K562 (cell line): ENCODE measurements around the gene LGALS3. TPM values are rescaled to one million over a fixed set of nuclear protein-coding genes. Genes with fewer than 3 reads are reported as not detected.

ENCODE experiments used
- ATAC-seq: fragments of 200-7000 bp; cut with Tn5 transposase; 3 replicates; pipeline ENCODE4 v1.9.1; 2020; ENCODE audit warnings: moderate library complexity
- BruUV-seq: library from RNA; stranded (reverse); fragments of 400-500 nt; replicated peaks from 2 replicates; lab custom pipeline; 2021; lab: Mats Ljungman, UMichigan
- CTCF ChIA-PET: fragments of 300-600 bp; formaldehyde crosslinking; extraction: SDS; loops from one replicate; lab custom pipeline; 2021; ENCODE audit warnings: low intra/inter-chr PET ratio; lab: Yijun Ruan, JAX
- POLR2A ChIA-PET: fragments of 300-600, 350-650 bp; sonication (Branson Sonifier 250); formaldehyde crosslinking; extraction: SDS; loops from one replicate; lab custom pipeline; 2021; ENCODE audit warnings: antibody characterized with exemption, inconsistent platforms; lab: Yijun Ruan, JAX
- DNase-seq, 4 experiments: peaks; one replicate each; pipeline versions ENCODE4 v3.0.0 to v3.0.0-alpha.2; 2011 to 2018; ENCODE audit warnings: low spot score in 3 of 4, mixed read lengths in 3 of 4; ENCODE audit errors: extremely low read depth in 1 of 4
- FAIRE-seq: peaks from 2 replicates; lab custom pipeline; 2011; peaks lifted over from hg19 to GRCh38; lab: Jason Lieb, UNC
- H2AFZ ChIP-seq: 2 replicates; pipeline ENCODE4 v1.6.0; 2011; ENCODE audit warnings: low read depth, low read length, control low read depth, inconsistent platforms
- H3K27ac ChIP-seq: fragments of 200-600 bp; 3 replicates; pipeline ENCODE4 v1.8.0; 2011; ENCODE audit warnings: low read depth, mild to moderate bottlenecking, control low read depth, inconsistent platforms, low read length, moderate library complexity, mixed read lengths; ENCODE audit errors: extremely low read depth
- H3K27me3 ChIP-seq, 2 experiments: fragments of 300-600 bp in 1 of 2; 2 replicates in 1 of 2; 3 replicates in 1 of 2; pipeline versions ENCODE4 v1.6.0 to v1.8.0; 2011; ENCODE audit warnings: inconsistent platforms in 2 of 2, low read length in 2 of 2, mild to moderate bottlenecking in 1 of 2, mixed read lengths in 1 of 2, moderate library complexity in 1 of 2; ENCODE audit not compliant: control insufficient read depth in 2 of 2, insufficient read depth in 2 of 2
- H3K36me3 ChIP-seq: fragments of 300-600 bp; 3 replicates; pipeline ENCODE4 v1.8.0; 2011; ENCODE audit warnings: mild to moderate bottlenecking, low read length, inconsistent platforms; ENCODE audit not compliant: control insufficient read depth, insufficient read depth
- H3K4me1 ChIP-seq, 2 experiments: fragments of 200-600 bp in 1 of 2; replicated peaks in 1 of 2; 2 replicates in 1 of 2; 3 replicates in 1 of 2; pipeline versions ENCODE4 v1.5.1 to v1.8.0; 2011; ENCODE audit warnings: inconsistent platforms in 2 of 2, low read length in 2 of 2, mild to moderate bottlenecking in 1 of 2, mixed read lengths in 1 of 2, moderate library complexity in 1 of 2; ENCODE audit not compliant: control insufficient read depth in 2 of 2, insufficient read depth in 2 of 2
- H3K4me2 ChIP-seq: 2 replicates; pipeline ENCODE4 v1.6.1; 2011; ENCODE audit warnings: low read length, control low read depth, inconsistent platforms, mixed read lengths; ENCODE audit not compliant: insufficient read depth
- H3K4me3 ChIP-seq: fragments of 200-600 bp; sonication (generic), shearing (Covaris generic); 2 replicates; pipeline ENCODE4 v1.5.1; 2016; ENCODE audit warnings: control low read depth, inconsistent platforms
- H3K79me2 ChIP-seq: fragments of 200-600 bp; 3 replicates; pipeline ENCODE4 v1.8.0; 2011; ENCODE audit warnings: low read length, inconsistent platforms; ENCODE audit not compliant: control insufficient read depth, insufficient read depth
- H3K9ac ChIP-seq, 2 experiments: 2 replicates each; pipeline versions ENCODE4 v1.6.0 to v1.6.1; 2011; ENCODE audit warnings: low read depth in 2 of 2, low read length in 2 of 2, control low read depth in 1 of 2, inconsistent platforms in 1 of 2, mild to moderate bottlenecking in 1 of 2, mixed read lengths in 1 of 2; ENCODE audit not compliant: insufficient read depth in 1 of 2
- H3K9me1 ChIP-seq: one replicate; pipeline ENCODE4 v1.6.0; 2011; ENCODE audit warnings: inconsistent platforms, mild to moderate bottlenecking, low read length, moderate library complexity; ENCODE audit not compliant: control insufficient read depth, insufficient read depth
- H3K9me3 ChIP-seq: replicated peaks from 2 replicates; pipeline ENCODE4 v1.5.1; 2011; ENCODE audit warnings: low read depth, low read length, inconsistent platforms; ENCODE audit not compliant: control insufficient read depth, insufficient read depth
- H4K20me1 ChIP-seq: replicated peaks from 2 replicates; pipeline ENCODE4 v1.6.1; 2011; ENCODE audit warnings: low read length, inconsistent platforms, mixed read lengths; ENCODE audit not compliant: control insufficient read depth, insufficient read depth
- HDAC2 ChIP-seq: fragments of 450-650 bp; IDR thresholded peaks from 2 replicates; pipeline ENCODE4 v1.6.1; 2016; ENCODE audit warnings: mild to moderate bottlenecking
- SETDB1 ChIP-seq: IDR thresholded peaks from one replicate; pipeline ENCODE4 v1.6.1; 2012; ENCODE audit warnings: low read length, control low read depth, inconsistent platforms
- ZNF830 ChIP-seq: fragments of 250-450 bp; sonication (Bioruptor Pico); IDR thresholded peaks from 2 replicates; pipeline ENCODE4 v1.5.0; 2021; ENCODE audit warnings: mild to moderate bottlenecking
- WGBS: fragments of 100-300 bp; shearing (Covaris generic); methylation state at CpG from one replicate; pipeline ENCODE4 v1.1.6; 2016; ENCODE audit warnings: low coverage, mixed read lengths; ENCODE audit not compliant: insufficient coverage; ENCODE audit errors: missing lambda C conversion rate; 5-methylcytosine and 5-hydroxymethylcytosine counted together
- in situ Hi-C: fragments of 300-500 bp; cut with MboI; formaldehyde crosslinking; loops from 4 replicates; pipeline ENCODE4 v1.15.0; 2018; ENCODE audit warnings: inconsistent platforms, mixed read lengths
- intact Hi-C: fragments of 100-400 bp; cut with micrococcal nuclease; formaldehyde crosslinking; loops from 2 replicates; pipeline ENCODE4 v1.14.2; 2022
- polyA plus RNA-seq, 8 experiments: library from polyadenylated mRNA; depleted of rRNA in 4 of 8; stranded (reverse) in 5 of 8; unstranded in 3 of 8; fragments of >200 nt; fragmentation: Nextera tagmentation in 2 of 8; fragmentation: Illumina TruSeq in 1 of 8; extraction: Ambion mirVana in 2 of 8; extraction: Trizol in 1 of 8; gene quantifications; 2 replicates each; pipeline versions ENCODE4 v1.2.1 to v1.2.3, GENCODE V29; 2011 to 2014; ENCODE audit warnings: inconsistent platforms in 1 of 8, missing spikeins in 1 of 8
- total RNA-seq, 7 experiments: library from RNA; depleted of rRNA in 6 of 7; stranded (reverse); fragments of >200 nt in 6 of 7; fragmentation: Illumina TruSeq in 2 of 7; extraction: Trizol in 2 of 7; gene quantifications; 2 replicates each; pipeline versions ENCODE4 v1.2.1 to v1.2.3, GENCODE V29; 2011 to 2021; ENCODE audit warnings: low replicate concordance in 1 of 7
- TF ChIP-seq, protein P1 (sequence below), 2 experiments: IDR thresholded peaks; 2 replicates each; pipeline ENCODE4 v1.6.1; 2012; ENCODE audit warnings: improper control_type of control experiment in 2 of 2, low read depth in 2 of 2, low read length in 2 of 2, borderline replicate concordance in 1 of 2

Gene LGALS3
- total and polyA plus RNA-seq, 9 of the 15 experiments (the other 6 are each of a cell fraction or from before 2014, with no cell fraction given), result 0.04 to 1.9 (median 1.1) TPM

DNA sequence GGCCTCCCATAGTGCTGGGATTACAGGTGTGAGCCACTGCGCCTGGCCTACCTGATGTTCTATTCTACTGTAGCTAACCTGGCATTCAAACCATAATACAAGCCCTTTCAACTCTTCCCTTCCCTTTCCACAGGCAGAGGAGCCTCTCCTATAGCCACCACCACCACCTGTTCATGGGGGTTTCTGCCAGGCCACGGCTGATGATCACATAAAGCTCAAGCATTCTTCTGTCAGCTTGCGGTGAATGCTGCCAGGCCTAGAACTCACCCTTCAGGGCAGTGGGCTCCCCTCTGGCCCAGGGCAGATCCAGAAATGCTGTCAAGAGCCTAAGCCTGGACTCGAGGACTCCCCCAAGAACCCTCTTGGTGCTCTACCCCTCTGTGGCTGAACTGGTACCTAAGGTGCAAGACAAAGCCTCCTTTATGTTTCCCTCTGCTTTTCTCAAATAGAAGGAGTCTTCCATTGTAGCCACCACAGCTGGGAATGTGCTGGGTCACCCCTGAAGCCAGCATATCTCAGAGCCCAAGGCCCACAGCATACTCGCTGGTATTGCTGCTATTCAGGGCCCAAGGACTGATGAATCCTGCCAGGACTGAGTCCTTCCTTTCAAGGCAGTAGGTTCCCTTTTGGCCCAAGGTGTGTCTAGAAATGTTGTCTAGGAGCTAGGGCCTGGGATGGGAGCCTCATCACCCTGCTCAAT, 65.8 kb downstream of the LGALS3 start:
- BruUV-seq, result no TSS peak
- Histone ChIP-seq H3K4me2 (no peak overlapping the region), H4K20me1 (no peaks in the 10 kb centered on the region), H3K36me3 (no peaks in the 10 kb centered on the region), H2AFZ (no peak overlapping the region), H3K4me3 (no peak overlapping the region), H3K4me1 (peaks cover 0 to 4% of the 10 kb centered on the region in 2 experiments; a peak in 2 of 5 replicates), H3K9ac (no peak overlapping the region), H3K27ac (no peak overlapping the region), H3K9me1 (no peaks in the 10 kb centered on the region), H3K79me2 (peaks cover 16% of the 10 kb centered on the region), H3K27me3 (no peaks in the 10 kb centered on the region), H3K9me3 (no peaks in the 10 kb centered on the region)
- CTCF ChIA-PET, result no interaction called here
- POLR2A ChIA-PET, result interaction anchor here (0.5 to 0.7 kb wide), 2 partner anchors 77 to 78 kb away, joined by 3 read pairs; no protein-coding TSS in a partner anchor
- no peak for DNase-seq
- in situ Hi-C loops, result no loop called here
- no peak for ATAC-seq
- intact Hi-C loops, result no loop called here
- no peak for FAIRE-seq
- TF ChIP-seq SETDB1 (no peak), ZNF830 (CRISPR knock-in tag) (no peak), HDAC2 (no peak)
- TF ChIP-seq, protein P1, sequence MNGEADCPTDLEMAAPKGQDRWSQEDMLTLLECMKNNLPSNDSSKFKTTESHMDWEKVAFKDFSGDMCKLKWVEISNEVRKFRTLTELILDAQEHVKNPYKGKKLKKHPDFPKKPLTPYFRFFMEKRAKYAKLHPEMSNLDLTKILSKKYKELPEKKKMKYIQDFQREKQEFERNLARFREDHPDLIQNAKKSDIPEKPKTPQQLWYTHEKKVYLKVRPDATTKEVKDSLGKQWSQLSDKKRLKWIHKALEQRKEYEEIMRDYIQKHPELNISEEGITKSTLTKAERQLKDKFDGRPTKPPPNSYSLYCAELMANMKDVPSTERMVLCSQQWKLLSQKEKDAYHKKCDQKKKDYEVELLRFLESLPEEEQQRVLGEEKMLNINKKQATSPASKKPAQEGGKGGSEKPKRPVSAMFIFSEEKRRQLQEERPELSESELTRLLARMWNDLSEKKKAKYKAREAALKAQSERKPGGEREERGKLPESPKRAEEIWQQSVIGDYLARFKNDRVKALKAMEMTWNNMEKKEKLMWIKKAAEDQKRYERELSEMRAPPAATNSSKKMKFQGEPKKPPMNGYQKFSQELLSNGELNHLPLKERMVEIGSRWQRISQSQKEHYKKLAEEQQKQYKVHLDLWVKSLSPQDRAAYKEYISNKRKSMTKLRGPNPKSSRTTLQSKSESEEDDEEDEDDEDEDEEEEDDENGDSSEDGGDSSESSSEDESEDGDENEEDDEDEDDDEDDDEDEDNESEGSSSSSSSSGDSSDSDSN (IDR thresholded peaks at IDR 0.05; ENCODE audit: borderline replicate concordance in 1 of 2, low read depth in 2 of 2, low read length in 2 of 2), result no peak
- 49% methylated on average over 2 of the region's 5 CpGs for WGBS

Other genes with a start within 250 kb of the LGALS3 start
- 5.4 and 6.8 TPM in 2 replicates for gene GCH1, start 226.4 kb upstream of the LGALS3 start, total RNA-seq (2014; rRNA removed)
- 6.5 and 7.9 TPM in 2 replicates for gene GCH1, start 226.4 kb upstream of the LGALS3 start, total RNA-seq (2014; rRNA removed; fragmentation: Illumina TruSeq; extraction: Trizol)
- gene GCH1, start 226.4 kb upstream of the LGALS3 start, total RNA-seq (2015; rRNA removed; fragmentation: Illumina TruSeq; extraction: Trizol), result 3.8 and 4.3 TPM in 2 replicates
- gene GCH1, start 226.4 kb upstream of the LGALS3 start, total RNA-seq (2021), result 7.6 and 7.9 TPM in 2 replicates
- gene GCH1, start 226.4 kb upstream of the LGALS3 start, polyA plus RNA-seq (2011; rRNA removed), result 10.3 and 13.1 TPM in 2 replicates
- 5.1 and 7.3 TPM in 2 replicates for gene GCH1, start 226.4 kb upstream of the LGALS3 start, polyA plus RNA-seq (2014; fragmentation: Illumina TruSeq; extraction: Trizol)
- 1 to 10 TPM; 3.9 to 4.6 TPM for gene GCH1, start 226.4 kb upstream of the LGALS3 start, polyA plus RNA-seq (2014; fragmentation: Nextera tagmentation; extraction: Ambion mirVana)
- 8.4 and 10.6 TPM in 2 replicates for gene GCH1, start 226.4 kb upstream of the LGALS3 start, polyA plus RNA-seq (2014; rRNA removed)
- 18.0 and 19.3 TPM in 2 replicates for gene WDHD1, start 102.2 kb upstream of the LGALS3 start, total RNA-seq (2014; rRNA removed)
- gene WDHD1, start 102.2 kb upstream of the LGALS3 start, total RNA-seq (2014; rRNA removed; fragmentation: Illumina TruSeq; extraction: Trizol), result 36.1 and 46.2 TPM in 2 replicates
- 27.1 and 30.0 TPM in 2 replicates for gene WDHD1, start 102.2 kb upstream of the LGALS3 start, total RNA-seq (2015; rRNA removed; fragmentation: Illumina TruSeq; extraction: Trizol)
- gene WDHD1, start 102.2 kb upstream of the LGALS3 start, total RNA-seq (2021), result 34.1 and 40.5 TPM in 2 replicates
- 25.8 and 39.1 TPM in 2 replicates for gene WDHD1, start 102.2 kb upstream of the LGALS3 start, polyA plus RNA-seq (2011; rRNA removed)
- 25.0 and 30.8 TPM in 2 replicates for gene WDHD1, start 102.2 kb upstream of the LGALS3 start, polyA plus RNA-seq (2014; fragmentation: Illumina TruSeq; extraction: Trizol)
- 10 to 100 TPM; 11.7 to 20.4 TPM for gene WDHD1, start 102.2 kb upstream of the LGALS3 start, polyA plus RNA-seq (2014; fragmentation: Nextera tagmentation; extraction: Ambion mirVana)
- 24.0 and 25.2 TPM in 2 replicates for gene WDHD1, start 102.2 kb upstream of the LGALS3 start, polyA plus RNA-seq (2014; rRNA removed)
- 5.5 and 6.8 TPM in 2 replicates for gene SOCS4, start 102.0 kb upstream of the LGALS3 start, total RNA-seq (2014; rRNA removed)
- gene SOCS4, start 102.0 kb upstream of the LGALS3 start, total RNA-seq (2014; rRNA removed; fragmentation: Illumina TruSeq; extraction: Trizol), result 12.7 and 14.9 TPM in 2 replicates
- 10.3 and 12.4 TPM in 2 replicates for gene SOCS4, start 102.0 kb upstream of the LGALS3 start, total RNA-seq (2015; rRNA removed; fragmentation: Illumina TruSeq; extraction: Trizol)
- gene SOCS4, start 102.0 kb upstream of the LGALS3 start, total RNA-seq (2021), result 9.7 and 10.9 TPM in 2 replicates
- 10.8 and 11.7 TPM in 2 replicates for gene SOCS4, start 102.0 kb upstream of the LGALS3 start, polyA plus RNA-seq (2011; rRNA removed)
- gene SOCS4, start 102.0 kb upstream of the LGALS3 start, polyA plus RNA-seq (2014; fragmentation: Illumina TruSeq; extraction: Trizol), result 8.6 and 9.9 TPM in 2 replicates
- 1 to 10 TPM; 2.6 to 2.9 TPM for gene SOCS4, start 102.0 kb upstream of the LGALS3 start, polyA plus RNA-seq (2014; fragmentation: Nextera tagmentation; extraction: Ambion mirVana)
- gene SOCS4, start 102.0 kb upstream of the LGALS3 start, polyA plus RNA-seq (2014; rRNA removed), result 8.0 and 8.1 TPM in 2 replicates
- gene MAPK1IP1L, start 77.6 kb upstream of the LGALS3 start, total RNA-seq (2014; rRNA removed), result 30.2 and 32.7 TPM in 2 replicates
- 39.7 and 40.5 TPM in 2 replicates for gene MAPK1IP1L, start 77.6 kb upstream of the LGALS3 start, total RNA-seq (2014; rRNA removed; fragmentation: Illumina TruSeq; extraction: Trizol)
- gene MAPK1IP1L, start 77.6 kb upstream of the LGALS3 start, total RNA-seq (2015; rRNA removed; fragmentation: Illumina TruSeq; extraction: Trizol), result 43.1 and 49.8 TPM in 2 replicates
- gene MAPK1IP1L, start 77.6 kb upstream of the LGALS3 start, total RNA-seq (2021), result 75.8 and 76.5 TPM in 2 replicates
- gene MAPK1IP1L, start 77.6 kb upstream of the LGALS3 start, polyA plus RNA-seq (2011; rRNA removed), result 35.9 and 47.3 TPM in 2 replicates
- gene MAPK1IP1L, start 77.6 kb upstream of the LGALS3 start, polyA plus RNA-seq (2014; fragmentation: Illumina TruSeq; extraction: Trizol), result 99.4 and 104 TPM in 2 replicates
- gene MAPK1IP1L, start 77.6 kb upstream of the LGALS3 start, polyA plus RNA-seq (2014; fragmentation: Nextera tagmentation; extraction: Ambion mirVana), result 10 to 100 TPM; 54.6 to 96.8 TPM
- 41.5 and 47.9 TPM in 2 replicates for gene MAPK1IP1L, start 77.6 kb upstream of the LGALS3 start, polyA plus RNA-seq (2014; rRNA removed)
- gene DLGAP5, start 62.3 kb downstream of the LGALS3 start, total RNA-seq (2014; rRNA removed), result 33.2 and 39.1 TPM in 2 replicates
- 80.0 and 91.7 TPM in 2 replicates for gene DLGAP5, start 62.3 kb downstream of the LGALS3 start, total RNA-seq (2014; rRNA removed; fragmentation: Illumina TruSeq; extraction: Trizol)
- 69.4 and 74.0 TPM in 2 replicates for gene DLGAP5, start 62.3 kb downstream of the LGALS3 start, total RNA-seq (2015; rRNA removed; fragmentation: Illumina TruSeq; extraction: Trizol)
- 55.7 and 56.0 TPM in 2 replicates for gene DLGAP5, start 62.3 kb downstream of the LGALS3 start, total RNA-seq (2021)
- 39.2 and 59.9 TPM in 2 replicates for gene DLGAP5, start 62.3 kb downstream of the LGALS3 start, polyA plus RNA-seq (2011; rRNA removed)
- 64.7 and 71.5 TPM in 2 replicates for gene DLGAP5, start 62.3 kb downstream of the LGALS3 start, polyA plus RNA-seq (2014; fragmentation: Illumina TruSeq; extraction: Trizol)
- gene DLGAP5, start 62.3 kb downstream of the LGALS3 start, polyA plus RNA-seq (2014; fragmentation: Nextera tagmentation; extraction: Ambion mirVana), result 10 to 100 TPM; 49.6 to 72.4 TPM
- 38.3 and 42.1 TPM in 2 replicates for gene DLGAP5, start 62.3 kb downstream of the LGALS3 start, polyA plus RNA-seq (2014; rRNA removed)
- gene FBXO34, start 142.2 kb downstream of the LGALS3 start, total RNA-seq (2014; rRNA removed), result 14.0 and 15.1 TPM in 2 replicates
- 19.0 and 21.2 TPM in 2 replicates for gene FBXO34, start 142.2 kb downstream of the LGALS3 start, total RNA-seq (2014; rRNA removed; fragmentation: Illumina TruSeq; extraction: Trizol)
- gene FBXO34, start 142.2 kb downstream of the LGALS3 start, total RNA-seq (2015; rRNA removed; fragmentation: Illumina TruSeq; extraction: Trizol), result 17.1 and 18.0 TPM in 2 replicates
- gene FBXO34, start 142.2 kb downstream of the LGALS3 start, total RNA-seq (2021), result 16.5 and 16.9 TPM in 2 replicates
- 20.4 and 24.9 TPM in 2 replicates for gene FBXO34, start 142.2 kb downstream of the LGALS3 start, polyA plus RNA-seq (2011; rRNA removed)
- 13.3 and 16.2 TPM in 2 replicates for gene FBXO34, start 142.2 kb downstream of the LGALS3 start, polyA plus RNA-seq (2014; fragmentation: Illumina TruSeq; extraction: Trizol)
- gene FBXO34, start 142.2 kb downstream of the LGALS3 start, polyA plus RNA-seq (2014; fragmentation: Nextera tagmentation; extraction: Ambion mirVana), result 10 to 100 TPM in 1 of 2 experiments, 1 to 10 TPM in 1; 6.3 to 10.8 TPM
- gene FBXO34, start 142.2 kb downstream of the LGALS3 start, polyA plus RNA-seq (2014; rRNA removed), result 15.3 and 15.9 TPM in 2 replicates